Panc1 (cell line): ENCODE measurements around the gene OPN3. TPM values are rescaled to one million over a fixed set of nuclear protein-coding genes. Genes with fewer than 3 reads are reported as not detected.

Experiments used
- ATAC-seq: fragments of 200-7000 bp; cut with Tn5 transposase; 2 replicates; pipeline ENCODE4 v1.9.1; 2020; ENCODE audit warnings: mild to moderate bottlenecking, moderate library complexity
- BruUV-seq: library from RNA; stranded (reverse); fragments of 400-500 nt; replicated peaks from 2 replicates; lab custom pipeline; 2021; lab: Mats Ljungman, UMichigan
- CTCF ChIA-PET: fragments of 300-600 bp; sonication (Branson Sonifier 250); formaldehyde crosslinking; loops from one replicate; lab custom pipeline; 2022; ENCODE audit warnings: antibody characterized with exemption; lab: Charles Lee
- POLR2A ChIA-PET: fragments of 300-600 bp; sonication (Branson Sonifier 250); formaldehyde crosslinking; loops from one replicate; lab custom pipeline; 2022; ENCODE audit warnings: antibody characterized with exemption; lab: Charles Lee
- DNase-seq: peaks from one replicate; pipeline ENCODE4 v3.0.0-alpha.2; 2010; ENCODE audit warnings: low read depth, low spot score
- H3K27ac ChIP-seq: 2 replicates; pipeline ENCODE4 v1.5.1; 2011; ENCODE audit warnings: mild to moderate bottlenecking, low read length, inconsistent platforms
- H3K27me3 ChIP-seq: fragments of 200-500 bp; sonication (Bioruptor generic); 2 replicates; pipeline ENCODE4 v1.6.0; 2014; ENCODE audit warnings: low read length, inconsistent platforms; ENCODE audit not compliant: control insufficient read depth, insufficient read depth
- H3K36me3 ChIP-seq: fragments of 200-500 bp; sonication (Bioruptor generic); 2 replicates; pipeline ENCODE4 v1.5.1; 2014; ENCODE audit warnings: inconsistent platforms, mild to moderate bottlenecking, low read length, moderate library complexity; ENCODE audit not compliant: control insufficient read depth, insufficient read depth
- H3K4me1 ChIP-seq: 2 replicates; pipeline ENCODE4 v1.5.1; 2011; ENCODE audit warnings: inconsistent platforms, mild to moderate bottlenecking, low read length, moderate library complexity; ENCODE audit not compliant: control insufficient read depth, insufficient read depth
- H3K4me3 ChIP-seq, 2 experiments: 2 replicates each; pipeline ENCODE4 v1.5.1; 2011 to 2012; ENCODE audit warnings: low read depth in 2 of 2, low read length in 2 of 2, mild to moderate bottlenecking in 2 of 2, inconsistent platforms in 1 of 2, moderate library complexity in 1 of 2
- H3K9me3 ChIP-seq: fragments of 200-500 bp; sonication (Bioruptor generic); 2 replicates; pipeline ENCODE4 v1.5.1; 2014; ENCODE audit warnings: low read depth, mild to moderate bottlenecking, inconsistent platforms, low read length, moderate library complexity; ENCODE audit not compliant: control insufficient read depth, insufficient read depth
- CTCF ChIP-seq: fragments of 450-650 bp; IDR thresholded peaks from 2 replicates; pipeline ENCODE4 v1.5.1; 2017; ENCODE audit warnings: mild to moderate bottlenecking
- POLR2AphosphoS5 ChIP-seq: IDR thresholded peaks from 2 replicates; pipeline ENCODE4 v1.6.1; 2012; ENCODE audit warnings: mild to moderate bottlenecking, low read depth, low read length, moderate library complexity
- REST ChIP-seq, 2 experiments: IDR thresholded peaks; 2 replicates each; pipeline ENCODE4 v1.6.1; 2011 to 2012; ENCODE audit warnings: low read depth in 2 of 2, control low read depth in 1 of 2, low read length in 1 of 2, mild to moderate bottlenecking in 1 of 2, moderate library complexity in 1 of 2; ENCODE audit not compliant: insufficient read depth in 1 of 2
- SIN3A ChIP-seq: IDR thresholded peaks from 2 replicates; pipeline ENCODE4 v1.6.1; 2012; ENCODE audit warnings: low read depth, mild to moderate bottlenecking, low read length, moderate library complexity, borderline replicate concordance; ENCODE audit not compliant: insufficient read depth
- TCF7L2 ChIP-seq: IDR thresholded peaks from 2 replicates; pipeline ENCODE4 v1.6.1; 2011; ENCODE audit warnings: mild to moderate bottlenecking, low read depth, low read length, inconsistent platforms
- in situ Hi-C: cut with HindIII; loops from 2 replicates; pipeline ENCODE4 v1.10.0; 2016; ENCODE audit warnings: low sequenced_read_pairs, low pct_unique_long_range_greater_than_20kb
- intact Hi-C: fragments of 100-400 bp; cut with micrococcal nuclease; formaldehyde crosslinking; loops from one replicate; pipeline ENCODE4 v1.10.0; 2022; ENCODE audit not compliant: unreplicated experiment
- total RNA-seq: library from RNA; stranded (reverse); gene quantifications from one replicate; pipeline ENCODE4 v1.2.1, GENCODE V29; 2021; ENCODE audit not compliant: unreplicated experiment

OPN3 gene
- total RNA-seq, 1 experiment from 2014 or later = 34.0 TPM

- POLR2A ChIA-PET = no interaction called here
These were observed 47.0 kb downstream of the OPN3 start for GRCh38 chr1:241593186-241593585.

DNA sequence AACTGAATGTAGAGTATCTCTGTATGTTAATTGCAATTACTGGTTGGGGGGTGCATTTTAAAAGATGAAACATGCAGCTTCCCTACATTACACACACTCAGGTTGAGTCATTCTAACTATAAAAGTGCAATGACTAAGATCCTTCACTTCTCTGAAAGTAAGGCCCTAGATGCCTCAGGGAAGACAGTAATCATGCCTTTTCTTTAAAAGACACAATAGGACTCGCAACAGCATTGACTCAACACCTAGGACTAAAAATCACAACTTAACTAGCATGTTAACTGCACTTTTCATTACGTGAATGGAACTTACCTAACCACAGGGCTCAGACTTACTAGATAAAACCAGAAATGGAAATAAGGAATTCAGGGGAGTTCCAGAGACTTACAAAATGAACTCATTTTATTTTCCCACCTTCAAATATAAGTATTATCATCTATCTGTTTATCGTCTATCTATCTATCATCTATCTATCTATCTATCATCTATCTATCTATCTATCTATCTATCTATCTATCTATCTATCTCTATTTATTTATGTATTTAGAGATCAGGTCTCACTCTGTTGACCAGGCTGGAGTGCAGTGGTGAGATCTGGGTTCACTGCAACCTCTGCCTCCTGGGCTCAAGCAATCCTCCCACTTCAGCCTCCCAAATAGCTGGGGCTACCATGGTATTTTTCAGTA is 47.8 kb downstream of the OPN3 start:
- TF ChIP-seq REST (IDR thresholded peaks at IDR 0.05; ENCODE audit: insufficient read depth in 1 of 2, low read depth in 2 of 2, low read length in 1 of 2) (no peak), CTCF (no peak), TCF7L2 (no peak; the same call in 1 of the 2 replicates), SIN3A (no peak), POLR2AphosphoS5 (no peak)
- in situ Hi-C loops = no loop called here
- intact Hi-C loops = no loop called here
- Histone ChIP-seq H3K27me3 (no peaks in the 10 kb centered on the region), H3K27ac (peak overlapping the region; percentile 73), H3K4me1 (peaks cover 14% of the 10 kb centered on the region), H3K4me3 (no peak overlapping the region), H3K36me3 (no peaks in the 10 kb centered on the region), H3K9me3 (no peaks in the 10 kb centered on the region)
- peak; percentile 83 for ATAC-seq
- CTCF ChIA-PET = no interaction called here
- POLR2A ChIA-PET = no interaction called here
- no TSS peak for BruUV-seq
- DNase-seq = no peak

More at GRCh38 chr1:241593186-241593585, 47.0 kb downstream of the OPN3 start:
- in situ Hi-C loops = no loop called here
- no peaks in the 10 kb centered on the region for H3K9me3 ChIP-seq
- DNase-seq (no peak), ATAC-seq (no peak)
- no peaks in the 10 kb centered on the region for H3K36me3 ChIP-seq
- BruUV-seq = no TSS peak
- H3K4me1 ChIP-seq = peaks cover 14% of the 10 kb centered on the region
- CTCF ChIA-PET = no interaction called here
- H3K27me3 ChIP-seq = no peaks in the 10 kb centered on the region
- H3K27ac ChIP-seq = peak overlapping the region; percentile 73; the same call in 1 of the 2 replicates
- H3K4me3 ChIP-seq = no peak overlapping the region
- TF ChIP-seq SIN3A (no peak), CTCF (no peak), TCF7L2 (no peak), REST (IDR thresholded peaks at IDR 0.05; ENCODE audit: insufficient read depth in 1 of 2, low read depth in 2 of 2, low read length in 1 of 2) (no peak), POLR2AphosphoS5 (no peak)
- intact Hi-C loops = no loop called here
